Activated naive CD8-positive, alpha-beta T cell treated with anti-CD3 and anti-CD28 coated beads for 36 hours (primary cell): Measurements from ENCODE around the gene SDF2. TPM values are rescaled to one million over a fixed set of nuclear protein-coding genes. Genes with fewer than 3 reads are reported as not detected.
"Not testable (repeated sequence)": the region's sequence is repeated elsewhere in the genome, so short reads cannot be mapped to it uniquely, and the experiment has no call there.

ENCODE experiments used
- DNase-seq: peaks from one replicate; pipeline ENCODE4 v3.0.0; 2021
- H3K27ac Mint-ChIP-seq: one replicate; pipeline ENCODE4 v1.8.0; 2022; ENCODE audit warnings: mild to moderate bottlenecking, moderate library complexity, mixed read lengths
- H3K27me3 Mint-ChIP-seq: one replicate; pipeline ENCODE4 v1.8.0; 2022; ENCODE audit warnings: mild to moderate bottlenecking, mixed read lengths
- H3K36me3 Mint-ChIP-seq: one replicate; pipeline ENCODE4 v1.8.0; 2021; ENCODE audit warnings: mild to moderate bottlenecking, mixed read lengths
- H3K4me1 Mint-ChIP-seq: one replicate; pipeline ENCODE4 v1.8.0; 2021; ENCODE audit warnings: mixed read lengths
- H3K4me3 Mint-ChIP-seq: one replicate; pipeline ENCODE4 v1.8.0; 2022; ENCODE audit warnings: mild to moderate bottlenecking, moderate library complexity, mixed read lengths
- H3K9me3 Mint-ChIP-seq: one replicate; pipeline ENCODE4 v1.8.0; 2022; ENCODE audit warnings: mixed read lengths
- total RNA-seq, 2 experiments: library from RNA; stranded (reverse); gene quantifications; one replicate each; pipeline ENCODE4 v1.2.3, GENCODE V29; 2021

SDF2 gene
- total RNA-seq, 2 experiments from 2014 or later: 36.8 to 37.2 TPM

DNA sequence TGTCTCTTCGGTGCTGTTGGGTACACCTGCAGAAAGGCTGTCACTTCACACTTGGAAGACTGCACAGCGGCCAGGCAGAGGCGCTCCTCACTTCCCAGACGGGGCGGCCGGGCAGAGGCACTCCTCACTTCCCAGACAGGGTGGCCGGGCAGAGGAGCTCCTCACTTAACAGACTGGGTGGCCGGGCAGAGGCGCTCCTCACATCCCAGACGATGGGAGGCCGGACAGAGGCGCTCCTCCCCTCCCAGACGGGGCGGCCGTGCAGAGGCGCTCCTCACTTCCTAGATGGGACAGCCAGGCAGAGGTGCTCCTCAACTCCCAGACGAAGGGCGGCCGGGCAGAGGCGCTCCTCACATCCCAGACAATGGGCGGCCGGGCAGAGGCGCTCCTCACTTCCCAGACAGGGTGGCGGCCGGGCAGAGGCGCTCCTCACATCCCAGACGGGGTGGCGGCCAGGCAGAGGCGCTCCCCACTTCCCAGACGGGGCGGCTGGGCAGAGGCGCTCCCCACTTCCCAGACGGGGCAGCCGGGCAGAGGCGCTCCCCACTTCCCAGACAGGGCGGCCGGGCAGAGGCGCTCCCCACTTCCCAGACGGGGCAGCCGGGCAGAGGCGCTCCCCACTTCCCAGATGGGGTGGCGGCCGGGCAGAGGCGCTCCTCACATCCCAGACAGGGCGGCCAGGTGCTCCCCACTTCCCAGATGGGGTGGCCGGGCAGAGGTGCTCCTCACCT is 2.8 kb downstream of the SDF2 start:
- not testable (repeated sequence) for H3K4me3 Mint-ChIP-seq

DNA sequence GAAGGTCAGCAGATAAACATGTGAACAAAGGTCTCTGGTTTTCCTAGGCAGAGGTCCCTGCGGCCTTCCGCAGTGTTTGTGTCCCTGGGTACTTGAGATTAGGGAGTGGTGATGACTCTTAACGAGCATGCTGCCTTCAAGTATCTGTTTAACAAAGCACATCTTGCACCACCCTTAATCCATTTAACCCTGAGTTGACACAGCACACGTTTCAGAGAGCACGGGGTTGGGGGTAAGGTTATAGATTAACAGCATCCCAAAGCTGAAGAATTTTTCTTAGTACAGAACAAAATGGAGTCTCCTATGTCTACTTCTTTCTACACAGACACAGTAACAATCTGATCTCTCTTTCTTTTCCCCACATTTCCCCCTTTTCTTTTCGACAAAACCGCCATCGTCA is 3.4 kb downstream of the SDF2 start:
- not testable (repeated sequence) for H3K27me3 Mint-ChIP-seq, H3K4me3 Mint-ChIP-seq, DNase-seq, H3K9me3 Mint-ChIP-seq, H3K27ac Mint-ChIP-seq
- Mint-ChIP-seq H3K4me1 (peaks cover 28% of the 10 kb centered on the region), H3K36me3 (peaks cover 26% of the 10 kb centered on the region)

More for the DNA sequence above, 2.8 kb downstream of the SDF2 start:
- H3K4me1 Mint-ChIP-seq: peaks cover 32% of the 10 kb centered on the region
- peaks cover 28% of the 10 kb centered on the region for H3K36me3 Mint-ChIP-seq
- not testable (repeated sequence) for H3K27ac Mint-ChIP-seq, H3K9me3 Mint-ChIP-seq, H3K27me3 Mint-ChIP-seq, DNase-seq

DNA sequence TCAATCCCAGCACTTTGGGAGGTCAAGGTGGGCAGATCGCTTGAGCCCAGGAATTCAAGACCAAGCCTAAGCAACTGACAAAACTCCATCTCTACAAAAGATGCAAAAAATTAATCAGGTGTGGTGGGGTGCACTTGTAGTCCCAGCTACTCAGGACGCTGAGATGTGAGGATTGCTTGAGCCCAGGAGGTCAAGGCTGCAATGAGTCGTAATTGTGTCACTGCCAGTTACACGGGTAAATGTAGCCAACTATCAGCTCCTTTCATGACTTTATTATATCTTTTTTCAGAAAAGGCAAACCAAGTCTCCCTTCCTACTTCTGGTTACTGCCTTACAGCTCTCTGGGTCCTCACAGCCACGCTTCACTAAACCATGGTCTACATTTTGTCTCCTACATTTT is 4.0 kb downstream of the SDF2 start:
- no peak for DNase-seq
- peak overlapping the region; percentile 71 for H3K27ac Mint-ChIP-seq
- peaks cover 22% of the 10 kb centered on the region for H3K4me1 Mint-ChIP-seq
- H3K9me3 Mint-ChIP-seq: no peaks in the 10 kb centered on the region
- no peak overlapping the region for H3K4me3 Mint-ChIP-seq
- H3K27me3 Mint-ChIP-seq: no peaks in the 10 kb centered on the region
- peaks cover 21% of the 10 kb centered on the region for H3K36me3 Mint-ChIP-seq

DNA sequence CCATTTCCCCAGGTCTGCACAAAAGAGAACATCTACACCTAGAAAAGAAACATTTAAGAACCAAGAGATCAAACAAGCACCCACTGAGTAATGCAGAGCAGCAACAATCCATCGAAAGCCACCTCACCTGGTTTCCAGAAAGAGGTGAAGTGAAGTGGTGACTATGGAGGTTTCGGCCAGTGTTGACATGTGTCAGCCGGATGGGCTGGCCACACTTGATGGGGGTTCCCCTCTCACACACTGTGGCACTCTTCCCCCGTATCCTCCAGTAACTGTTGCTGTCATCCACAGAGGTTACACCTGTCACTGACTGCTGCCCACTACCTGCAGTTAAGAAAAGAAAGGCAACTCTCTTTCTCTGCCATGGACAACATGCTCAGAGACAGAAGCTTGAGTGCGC is 6.5 kb downstream of the SDF2 start:
- no peak overlapping the region for H3K27ac Mint-ChIP-seq
- H3K4me3 Mint-ChIP-seq: no peak overlapping the region
- no peak for DNase-seq
- H3K9me3 Mint-ChIP-seq: no peaks in the 10 kb centered on the region
- H3K4me1 Mint-ChIP-seq: peaks cover 12% of the 10 kb centered on the region
- H3K36me3 Mint-ChIP-seq: peaks cover 17% of the 10 kb centered on the region
- no peaks in the 10 kb centered on the region for H3K27me3 Mint-ChIP-seq

DNA sequence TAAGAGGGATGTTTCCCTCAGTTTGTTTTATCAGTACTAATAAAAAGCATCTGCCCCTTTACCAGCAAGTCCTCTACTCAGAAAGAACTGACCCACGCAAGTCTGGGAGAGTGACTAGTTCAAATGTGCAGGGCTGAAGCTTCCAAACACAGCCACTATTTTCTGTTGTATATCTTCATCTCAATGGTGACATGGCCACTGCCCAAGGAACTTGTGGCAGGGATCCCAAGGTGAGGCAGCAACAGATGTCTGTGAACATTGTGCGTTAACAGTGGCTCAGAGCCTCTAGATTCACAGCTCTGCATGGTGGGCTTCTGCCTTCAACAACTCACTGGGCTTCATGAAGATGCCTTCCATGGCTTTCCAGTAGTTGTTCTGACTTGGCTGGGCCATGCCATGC is 13.0 kb downstream of the SDF2 start:
- no peaks in the 10 kb centered on the region for H3K27me3 Mint-ChIP-seq
- H3K4me3 Mint-ChIP-seq: no peak overlapping the region
- no peak overlapping the region for H3K27ac Mint-ChIP-seq
- no peak for DNase-seq
- H3K36me3 Mint-ChIP-seq: peaks cover 10% of the 10 kb centered on the region
- H3K9me3 Mint-ChIP-seq: no peaks in the 10 kb centered on the region
- peaks cover 22% of the 10 kb centered on the region for H3K4me1 Mint-ChIP-seq

DNA sequence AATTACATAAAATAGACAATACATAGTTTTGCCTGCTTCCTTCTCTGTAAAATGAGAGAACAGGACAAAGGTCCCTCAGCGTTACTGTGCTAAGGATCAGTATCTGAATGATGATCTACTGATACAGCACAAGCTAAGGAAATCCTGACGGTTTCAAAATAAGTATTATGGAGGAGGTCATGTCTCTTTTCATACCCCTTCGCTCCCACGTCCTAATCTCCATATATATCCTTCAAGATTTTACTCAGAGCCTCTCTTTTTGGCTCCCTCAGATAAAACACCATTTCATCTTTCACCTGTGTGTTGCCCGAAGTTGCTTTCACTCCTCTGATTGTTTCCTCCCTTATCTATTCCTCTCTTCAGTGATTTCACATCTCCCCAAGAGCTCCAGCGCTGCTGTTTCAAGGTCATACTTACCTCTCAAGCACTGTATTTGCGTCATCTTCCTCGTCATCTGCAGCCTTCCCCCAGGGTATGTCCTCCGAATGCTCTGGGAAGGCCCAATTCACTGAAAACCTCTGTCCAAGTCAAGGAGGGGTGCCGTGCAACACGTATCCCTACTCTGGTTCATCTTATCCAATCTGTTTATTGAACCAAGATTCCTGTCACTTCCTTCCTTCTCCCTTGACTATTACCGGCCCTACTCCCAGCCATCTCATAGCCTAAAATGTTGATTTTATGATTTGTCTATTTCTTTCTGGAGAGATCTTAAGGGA is 15.5 kb downstream of the SDF2 start:
- peak overlapping the region; percentile 87 for H3K4me3 Mint-ChIP-seq
- no peaks in the 10 kb centered on the region for H3K27me3 Mint-ChIP-seq
- H3K36me3 Mint-ChIP-seq: peaks cover 23% of the 10 kb centered on the region
- no peaks in the 10 kb centered on the region for H3K9me3 Mint-ChIP-seq
- DNase-seq: no peak
- peaks cover 31% of the 10 kb centered on the region for H3K4me1 Mint-ChIP-seq
- H3K27ac Mint-ChIP-seq: peak overlapping the region; percentile 88

DNA sequence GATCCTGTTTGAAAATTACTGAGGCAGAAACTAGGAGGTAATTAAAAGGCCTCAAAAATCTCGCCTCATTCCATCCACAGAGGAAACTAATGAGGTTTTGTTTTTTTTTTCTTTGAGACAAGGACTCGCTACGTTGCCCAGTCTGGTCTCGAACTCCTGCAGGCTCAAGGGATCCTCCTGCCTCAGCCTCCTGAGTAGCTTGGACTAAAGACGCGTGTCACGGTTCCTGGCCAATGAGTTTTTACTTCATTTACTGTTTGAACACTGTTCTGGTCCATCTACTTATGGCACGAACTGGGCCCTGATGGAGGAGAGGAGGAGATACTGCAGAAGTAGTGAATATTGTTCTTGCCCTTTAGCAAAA is 16.1 kb downstream of the SDF2 start:
- Mint-ChIP-seq H3K4me3 (peak overlapping the region; percentile 87), H3K9me3 (no peaks in the 10 kb centered on the region), H3K27ac (peak overlapping the region; percentile 88), H3K4me1 (peaks cover 31% of the 10 kb centered on the region), H3K27me3 (no peaks in the 10 kb centered on the region), H3K36me3 (peaks cover 28% of the 10 kb centered on the region)
- DNase-seq: no peak

DNA sequence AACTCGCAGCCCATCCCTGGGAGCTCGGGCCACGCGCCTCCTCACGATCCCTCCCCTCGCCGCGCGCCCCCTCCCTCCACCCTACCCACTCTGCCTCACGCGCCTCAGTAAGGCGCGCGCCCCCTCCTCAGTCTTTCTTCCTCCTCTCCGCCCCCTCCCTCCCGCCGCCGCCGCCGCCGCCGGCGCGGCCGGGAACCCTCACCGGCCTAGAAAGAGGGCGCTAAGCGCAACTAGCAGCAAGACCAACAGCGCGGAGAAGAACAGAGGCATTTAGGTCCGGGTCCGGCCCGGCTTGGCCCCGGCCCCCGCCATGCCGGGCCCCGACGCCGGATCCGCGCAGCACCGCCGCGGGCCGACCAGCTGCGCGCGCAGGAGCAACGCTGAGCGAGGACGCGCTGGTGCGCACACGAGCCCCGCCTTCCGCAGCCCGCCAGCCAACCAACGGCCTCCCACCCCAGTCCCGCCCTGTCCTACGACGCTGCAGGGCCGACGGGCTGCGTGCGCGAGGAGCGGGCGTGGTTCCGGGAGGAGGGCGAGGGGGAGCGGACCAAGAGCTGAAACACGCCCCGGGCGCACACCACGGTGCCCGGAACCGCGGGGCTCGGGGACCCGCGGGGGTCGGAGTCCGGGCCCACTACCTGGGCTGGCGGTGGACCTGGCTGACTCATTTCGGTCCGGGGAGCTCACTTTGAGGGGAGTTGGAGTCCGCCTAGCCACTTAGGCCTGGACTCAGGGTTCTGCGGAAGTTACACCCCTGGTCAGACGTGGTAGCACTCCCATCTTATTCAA is 16.7 kb downstream of the SDF2 start, which contains the start of gene BLTP2:
BLTP2 (minus strand) TSS at position 372 of the 789 bp plus-strand sequence; CDS start at position 270, 102 bp downstream.
- DNase-seq: peak; percentile 97
- Mint-ChIP-seq H3K27me3 (no peaks in the 10 kb centered on the region), H3K4me3 (peak within 1 kb of the TSS; percentile 87), H3K9me3 (no peaks in the 10 kb centered on the region), H3K36me3 (peaks cover 30% of the 10 kb centered on the region), H3K27ac (peak within 1 kb of the TSS; percentile 88), H3K4me1 (peaks cover 31% of the 10 kb centered on the region)

DNA sequence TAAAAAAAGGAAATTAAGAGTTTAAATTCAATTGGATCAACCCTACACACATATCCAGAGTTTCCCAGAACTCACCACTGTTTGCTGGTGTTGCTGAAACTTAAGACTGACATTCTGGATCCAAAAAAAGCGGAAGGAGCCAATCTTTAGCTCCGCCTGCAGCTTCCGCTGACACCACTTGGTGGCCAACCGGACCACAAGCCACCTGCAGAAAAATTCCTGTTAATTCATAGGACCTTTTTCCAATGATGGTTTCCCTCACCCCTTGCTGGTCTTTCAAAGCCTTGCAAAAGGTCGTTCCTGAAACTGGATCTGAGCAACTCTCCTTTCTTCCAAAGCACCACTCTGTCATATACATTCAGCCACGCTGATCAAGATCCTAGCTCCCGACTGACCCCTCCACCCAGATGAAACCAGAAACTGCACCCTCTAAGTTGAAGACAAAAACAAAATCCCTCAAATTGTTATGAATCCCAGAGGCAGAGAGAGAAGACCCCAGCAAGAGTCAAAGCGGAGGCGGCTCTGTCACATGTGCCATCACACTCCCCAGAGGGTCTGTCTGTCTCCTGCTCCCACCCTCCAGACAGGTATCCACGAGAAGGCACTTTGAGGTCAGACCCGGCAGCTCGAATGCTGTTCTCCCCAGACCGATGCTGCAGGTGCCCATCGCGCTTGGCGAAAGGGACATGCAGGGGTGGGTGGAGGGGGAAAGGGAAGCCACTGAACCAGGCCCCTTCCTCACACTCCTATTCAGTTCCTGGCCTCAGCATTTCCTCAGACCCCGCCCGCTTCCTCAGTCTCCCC is 17.5 kb downstream of the SDF2 start:
- Mint-ChIP-seq H3K4me3 (peak overlapping the region; percentile 87), H3K36me3 (peaks cover 35% of the 10 kb centered on the region), H3K27ac (peak overlapping the region; percentile 81), H3K27me3 (no peaks in the 10 kb centered on the region), H3K9me3 (no peaks in the 10 kb centered on the region), H3K4me1 (peaks cover 31% of the 10 kb centered on the region)
- DNase-seq: peak; percentile 38

DNA sequence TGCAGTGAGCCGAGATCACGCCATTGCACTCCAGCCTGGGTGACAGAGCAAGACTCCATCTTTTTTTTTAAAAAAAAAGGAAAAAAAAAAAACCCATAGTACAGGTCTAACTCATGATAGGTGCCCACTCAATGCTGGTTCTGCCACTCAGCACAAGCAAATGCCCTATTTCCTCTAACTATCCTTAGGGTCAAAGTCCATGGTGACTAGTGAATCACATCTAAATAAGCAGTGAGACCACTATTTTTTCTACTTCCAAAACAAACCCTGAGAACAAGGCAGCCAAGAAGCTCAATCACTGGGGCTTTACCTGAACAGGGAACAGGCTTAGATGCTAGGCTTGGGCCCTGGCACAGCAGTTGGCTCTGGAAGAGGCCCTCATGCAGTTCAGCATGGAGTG is 20.1 kb downstream of the SDF2 start:
- Mint-ChIP-seq H3K27ac (no peak overlapping the region), H3K9me3 (no peaks in the 10 kb centered on the region), H3K4me1 (peaks cover 26% of the 10 kb centered on the region), H3K36me3 (peaks cover 40% of the 10 kb centered on the region), H3K27me3 (no peaks in the 10 kb centered on the region), H3K4me3 (no peak overlapping the region)
- DNase-seq: no peak

DNA sequence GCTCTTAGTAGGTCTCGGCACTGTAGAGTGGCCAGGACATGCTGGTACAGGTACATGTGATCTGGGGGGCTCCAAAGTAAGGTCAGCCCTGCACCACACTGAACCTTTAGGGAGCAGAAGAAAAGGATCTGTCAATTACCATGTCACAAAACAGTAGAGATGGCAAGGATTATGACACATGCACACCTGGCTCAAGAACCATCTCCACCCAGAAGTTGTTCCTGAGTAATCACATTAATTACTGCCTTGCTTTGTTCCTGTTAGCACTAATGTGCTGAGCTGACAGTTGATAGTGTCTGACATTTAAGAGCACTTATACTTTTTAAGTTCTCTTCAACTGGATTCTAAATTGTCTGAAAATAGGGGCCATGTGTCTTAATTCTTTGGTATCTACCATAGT is 26.2 kb downstream of the SDF2 start:
- Mint-ChIP-seq H3K36me3 (peaks cover 38% of the 10 kb centered on the region), H3K4me1 (peaks cover 12% of the 10 kb centered on the region), H3K4me3 (no peak overlapping the region), H3K27ac (no peak overlapping the region), H3K27me3 (no peaks in the 10 kb centered on the region), H3K9me3 (no peaks in the 10 kb centered on the region)
- no peak for DNase-seq

DNA sequence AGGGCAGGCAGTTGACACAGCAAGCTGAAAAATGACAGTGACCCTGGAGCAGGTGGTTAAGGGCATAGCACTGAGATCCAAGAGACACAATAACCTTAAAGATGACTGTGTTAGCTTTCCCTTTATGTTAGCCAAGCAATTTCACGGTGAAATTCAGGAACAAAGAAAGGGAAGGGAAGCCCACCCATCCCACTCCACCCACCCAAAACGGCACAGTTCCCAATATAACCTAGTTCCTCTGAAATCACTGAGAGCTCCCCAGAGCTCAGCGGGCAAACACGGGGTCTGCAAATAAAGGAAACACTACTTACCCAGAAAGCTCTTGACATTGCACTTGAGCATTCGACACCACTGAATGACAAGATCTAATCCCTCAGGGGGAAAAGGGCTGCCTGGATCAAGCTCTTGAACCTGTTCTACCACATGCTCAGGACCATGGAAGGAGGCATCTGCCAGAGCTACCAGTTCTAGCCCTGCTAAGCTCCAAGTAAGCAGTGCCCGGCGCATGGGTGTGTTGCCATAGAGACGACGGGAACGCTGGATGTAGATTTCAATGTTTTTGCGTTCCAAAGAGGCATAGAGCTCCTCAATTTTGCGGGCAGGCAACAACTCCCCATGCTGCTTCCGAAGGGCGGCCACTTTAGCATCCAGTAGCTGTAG is 27.4 kb downstream of the SDF2 start:
- peaks cover 12% of the 10 kb centered on the region for H3K4me1 Mint-ChIP-seq
- H3K27me3 Mint-ChIP-seq: no peaks in the 10 kb centered on the region

DNA sequence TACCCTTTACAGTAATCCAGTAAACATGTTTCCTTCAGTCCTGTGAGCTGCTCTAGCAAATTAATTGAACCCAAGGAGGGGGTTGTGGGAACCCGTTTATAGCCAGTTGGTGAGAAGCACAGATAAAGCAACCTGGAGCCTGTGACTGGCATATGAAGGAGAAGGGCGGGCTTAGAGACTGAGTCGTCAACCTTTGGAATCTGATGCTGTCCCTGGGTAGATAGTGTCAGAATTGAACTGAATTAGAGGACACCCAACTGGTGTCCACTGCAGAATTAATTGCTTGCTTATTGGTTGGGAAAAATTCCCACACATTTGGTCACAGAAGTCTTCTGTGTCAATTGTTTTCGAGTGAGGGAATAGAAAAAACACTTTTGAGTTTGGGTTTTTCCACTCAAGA is 34.9 kb downstream of the SDF2 start:
- Mint-ChIP-seq H3K27me3 (no peaks in the 10 kb centered on the region), H3K9me3 (no peaks in the 10 kb centered on the region), H3K4me3 (no peak overlapping the region), H3K4me1 (peaks cover 2% of the 10 kb centered on the region), H3K27ac (no peak overlapping the region), H3K36me3 (peaks cover 27% of the 10 kb centered on the region)
- no peak for DNase-seq

More for the DNA sequence above, 27.4 kb downstream of the SDF2 start:
- peaks cover 33% of the 10 kb centered on the region for H3K36me3 Mint-ChIP-seq
- H3K4me3 Mint-ChIP-seq: no peak overlapping the region
- no peaks in the 10 kb centered on the region for H3K9me3 Mint-ChIP-seq
- no peak for DNase-seq
- no peak overlapping the region for H3K27ac Mint-ChIP-seq

DNA sequence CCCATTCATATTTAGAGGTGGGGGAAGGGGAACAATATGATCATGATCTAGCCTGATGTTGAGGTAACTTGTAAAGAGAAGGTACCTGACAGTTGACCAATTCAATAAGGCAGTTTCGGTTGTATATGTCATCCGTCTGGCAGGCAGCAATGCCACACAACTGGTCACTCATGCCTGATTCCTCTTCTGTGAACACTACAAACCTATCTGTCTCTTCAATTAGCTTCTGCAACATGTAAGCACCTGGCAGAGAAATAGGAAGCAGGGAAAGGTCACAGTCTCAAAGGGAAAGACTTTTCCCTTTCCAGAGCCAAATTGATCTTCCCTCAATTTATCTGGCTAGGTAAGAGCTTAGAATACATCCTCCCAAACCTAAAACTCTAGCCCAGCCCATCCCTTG is 37.6 kb downstream of the SDF2 start:
- no peak for DNase-seq
- Mint-ChIP-seq H3K27me3 (no peaks in the 10 kb centered on the region), H3K4me1 (peaks cover 2% of the 10 kb centered on the region)

More for the DNA sequence above, 37.6 kb downstream of the SDF2 start:
- Mint-ChIP-seq H3K4me3 (no peak overlapping the region), H3K27ac (no peak overlapping the region), H3K36me3 (peaks cover 24% of the 10 kb centered on the region), H3K9me3 (no peaks in the 10 kb centered on the region)
